ENCODE measurements around the gene FUCA2.
A peak's percentile ranks its signal among the peaks of the same experiment; 100 is the strongest.

FUCA2 gene, protein sequence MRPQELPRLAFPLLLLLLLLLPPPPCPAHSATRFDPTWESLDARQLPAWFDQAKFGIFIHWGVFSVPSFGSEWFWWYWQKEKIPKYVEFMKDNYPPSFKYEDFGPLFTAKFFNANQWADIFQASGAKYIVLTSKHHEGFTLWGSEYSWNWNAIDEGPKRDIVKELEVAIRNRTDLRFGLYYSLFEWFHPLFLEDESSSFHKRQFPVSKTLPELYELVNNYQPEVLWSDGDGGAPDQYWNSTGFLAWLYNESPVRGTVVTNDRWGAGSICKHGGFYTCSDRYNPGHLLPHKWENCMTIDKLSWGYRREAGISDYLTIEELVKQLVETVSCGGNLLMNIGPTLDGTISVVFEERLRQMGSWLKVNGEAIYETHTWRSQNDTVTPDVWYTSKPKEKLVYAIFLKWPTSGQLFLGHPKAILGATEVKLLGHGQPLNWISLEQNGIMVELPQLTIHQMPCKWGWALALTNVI

DNA sequence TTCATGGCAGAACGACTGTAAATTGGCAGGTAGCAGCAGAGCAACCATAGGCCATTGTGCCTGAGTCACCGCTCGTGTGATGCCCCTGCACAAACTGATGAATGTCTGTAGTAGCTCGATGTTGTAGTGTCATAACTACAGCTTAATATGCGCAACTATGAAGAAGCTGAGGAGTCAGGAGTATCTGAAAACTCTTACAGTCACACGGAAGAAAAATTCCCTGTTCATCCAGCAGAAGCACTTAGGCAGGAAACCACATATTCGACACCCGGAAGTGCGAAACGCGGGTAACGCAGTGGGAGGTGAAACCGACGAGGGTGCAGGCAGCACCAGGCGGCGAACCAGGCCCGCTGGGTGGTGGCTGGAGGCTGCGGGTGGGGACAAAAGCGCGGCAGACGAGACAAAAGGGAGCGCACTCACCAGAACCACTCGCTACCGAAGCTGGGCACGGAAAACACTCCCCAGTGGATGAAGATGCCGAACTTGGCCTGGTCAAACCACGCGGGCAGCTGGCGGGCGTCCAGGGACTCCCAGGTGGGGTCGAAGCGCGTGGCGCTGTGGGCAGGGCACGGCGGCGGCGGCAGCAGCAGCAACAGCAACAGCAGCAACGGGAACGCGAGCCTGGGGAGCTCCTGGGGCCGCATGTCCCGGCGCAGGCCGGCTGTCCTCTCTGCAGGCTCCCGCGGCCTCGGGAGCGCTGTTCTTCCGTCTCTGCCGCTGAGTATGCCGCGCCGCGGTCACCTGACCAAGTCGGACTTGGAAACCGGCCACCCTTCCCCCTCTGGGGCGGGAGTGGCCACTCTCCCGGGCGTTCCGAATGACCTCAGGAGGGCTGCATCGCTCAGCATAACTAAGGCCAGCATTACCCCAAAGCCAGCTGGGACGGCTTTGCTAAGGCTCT lies at the start of gene FUCA2:
Gene FUCA2 (minus strand): TSS at position 730 of the 901 bp plus-strand sequence. CDS start 86 bp downstream, at position 644.
- DNase-seq = peak; percentile 89

DNA sequence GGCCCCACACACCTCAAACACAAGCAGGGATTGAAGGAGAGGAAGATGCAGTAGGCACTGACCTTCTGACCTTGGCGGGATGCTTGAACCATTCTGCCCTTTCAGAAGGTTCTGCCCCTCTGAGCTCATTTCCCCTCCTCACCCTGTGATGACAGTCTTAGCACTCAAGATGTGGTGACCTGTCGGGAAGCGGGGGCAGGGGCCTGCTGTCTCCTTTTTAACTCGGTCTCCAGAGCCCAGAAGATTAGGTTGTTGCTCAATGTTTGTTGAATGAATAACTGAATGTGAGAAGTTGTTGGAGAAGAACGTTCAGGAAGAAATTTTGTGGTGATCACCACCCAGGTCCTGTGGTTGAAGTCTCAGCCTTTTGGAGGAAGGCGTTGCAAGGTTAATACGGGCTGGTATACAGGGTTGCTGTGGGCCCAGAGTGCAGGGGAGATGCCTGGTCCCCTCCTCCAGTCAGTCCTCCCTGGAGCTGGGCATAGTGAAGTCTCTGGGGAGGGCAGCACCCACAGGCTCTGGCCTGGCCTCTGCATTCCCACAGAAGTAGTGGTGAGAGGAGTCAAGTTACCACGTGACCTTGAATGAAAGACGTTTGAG lies 49.7 kb upstream of the FUCA2 start:
- DNase-seq = no peak

DNA sequence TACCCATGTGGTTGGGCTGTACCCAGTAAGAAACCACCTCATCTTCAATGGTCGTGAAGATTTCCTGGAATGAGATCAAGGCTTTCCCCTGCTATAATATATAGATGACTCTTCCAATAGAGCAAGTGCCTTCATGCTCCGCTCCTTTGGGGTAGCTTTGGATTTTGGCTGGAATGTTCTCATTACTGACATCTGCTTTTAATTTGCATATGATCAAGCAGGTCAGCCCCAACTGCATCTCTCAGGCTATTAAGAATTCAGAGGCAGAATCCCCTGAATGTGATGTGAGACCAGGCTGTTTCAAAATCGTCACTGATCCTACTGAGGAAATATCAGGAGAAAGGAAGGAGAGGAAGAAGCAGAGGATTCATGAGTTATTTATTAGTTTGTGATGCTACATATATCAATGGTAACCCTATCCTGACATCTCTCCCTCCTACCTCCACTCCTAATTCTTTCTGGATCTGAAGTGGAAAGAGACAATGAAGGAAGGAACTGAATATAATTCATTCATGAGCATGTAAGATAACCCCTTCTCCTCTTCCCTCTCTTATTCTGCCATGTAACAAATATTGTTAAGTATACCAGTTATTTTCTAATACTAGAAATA lies 47.6 kb upstream of the FUCA2 start:
- DNase-seq = no peak

DNA sequence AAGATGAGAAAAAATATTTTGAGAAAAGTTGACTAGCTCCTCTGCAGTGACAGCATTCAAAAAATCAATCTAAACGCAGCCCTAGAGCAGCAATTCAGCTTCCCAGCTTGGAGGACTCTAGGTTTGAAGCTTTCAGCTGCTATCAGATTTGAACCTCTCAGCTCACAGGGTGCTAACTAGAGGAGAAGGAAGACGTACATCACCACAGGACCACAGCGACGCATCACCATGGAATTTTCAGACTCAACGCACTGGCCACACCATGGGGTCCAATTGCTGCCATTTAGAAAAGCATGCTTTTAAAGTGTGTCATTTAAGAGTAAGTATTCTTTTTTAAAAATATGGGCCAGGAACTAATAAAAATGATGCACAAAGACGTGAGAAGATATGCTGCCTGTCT lies 45.0 kb upstream of the FUCA2 start:
- DNase-seq = no peak

DNA sequence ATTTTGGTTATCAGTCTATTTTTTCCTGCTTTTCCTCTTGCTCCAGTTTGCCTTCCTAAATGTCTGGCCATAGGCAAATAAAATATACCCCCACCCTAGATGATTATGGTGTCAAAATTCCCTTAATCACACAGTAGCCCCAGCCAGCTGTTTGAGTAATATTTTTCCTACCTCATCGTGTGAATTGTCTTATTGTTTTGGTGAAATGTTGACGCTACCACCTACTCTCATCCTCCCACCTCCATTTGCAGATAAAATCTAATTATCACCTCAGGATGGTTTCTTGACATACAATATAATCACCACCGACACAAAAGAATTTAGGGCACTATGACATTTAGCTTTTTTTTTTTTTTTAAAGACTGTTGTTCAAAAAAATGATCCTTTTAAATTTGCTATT lies 44.1 kb upstream of the FUCA2 start:
- DNase-seq = no peak

DNA sequence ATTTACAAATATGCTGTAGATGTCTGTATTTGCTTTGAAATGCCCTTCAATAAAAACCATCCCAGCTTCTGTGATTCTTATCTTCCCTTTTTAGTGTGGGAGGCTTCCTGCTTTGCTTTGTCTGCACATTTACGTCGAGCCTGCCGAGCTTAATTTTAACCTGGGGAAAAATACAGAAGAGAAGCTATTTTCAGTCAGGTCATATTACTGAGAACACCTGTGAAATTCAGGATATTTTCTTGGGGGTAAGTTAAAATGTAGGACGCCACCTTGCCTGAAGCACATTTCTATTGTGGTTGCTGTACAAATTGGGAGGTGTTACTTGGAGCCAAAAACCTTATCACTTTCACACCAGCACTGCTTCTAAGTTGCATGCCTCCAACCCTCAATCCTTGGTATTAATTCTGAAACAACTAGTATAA lies 43.6 kb upstream of the FUCA2 start:
- DNase-seq = no peak

DNA sequence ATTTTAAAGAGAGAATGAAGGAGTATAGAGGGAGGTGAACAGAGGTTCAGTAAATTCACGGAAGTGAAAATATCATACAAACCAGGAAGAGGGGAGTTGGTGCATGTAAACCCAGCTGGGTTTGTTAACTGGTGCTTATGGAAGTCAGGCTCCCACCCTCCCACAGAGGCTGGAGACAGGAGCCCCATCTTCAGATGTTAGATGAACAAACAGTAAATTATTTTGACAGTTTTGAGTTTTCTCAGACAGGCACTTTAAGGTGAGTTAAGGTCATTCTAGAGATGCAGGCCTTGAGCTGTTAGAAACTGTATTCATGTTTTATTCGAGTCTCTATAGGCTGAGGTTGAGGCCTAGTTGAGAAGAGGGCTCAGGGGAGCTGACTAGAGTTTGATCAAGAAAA lies 41.8 kb upstream of the FUCA2 start:
- no peak for DNase-seq

DNA sequence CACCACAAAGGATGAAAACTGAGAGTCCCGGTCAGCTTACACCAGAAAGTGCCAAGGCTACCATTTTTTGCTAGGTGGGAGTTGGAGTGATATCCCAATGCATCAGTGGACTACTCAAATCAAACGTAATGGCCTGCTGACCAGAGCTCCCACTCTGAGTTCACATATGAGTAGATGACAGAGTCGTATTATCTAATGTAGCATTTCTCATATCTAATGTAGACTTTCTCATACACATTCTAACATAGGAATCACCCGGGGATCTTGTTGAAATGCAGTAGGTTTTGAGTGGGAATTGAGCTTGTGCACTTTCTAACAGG lies 38.4 kb upstream of the FUCA2 start:
- DNase-seq = no peak

DNA sequence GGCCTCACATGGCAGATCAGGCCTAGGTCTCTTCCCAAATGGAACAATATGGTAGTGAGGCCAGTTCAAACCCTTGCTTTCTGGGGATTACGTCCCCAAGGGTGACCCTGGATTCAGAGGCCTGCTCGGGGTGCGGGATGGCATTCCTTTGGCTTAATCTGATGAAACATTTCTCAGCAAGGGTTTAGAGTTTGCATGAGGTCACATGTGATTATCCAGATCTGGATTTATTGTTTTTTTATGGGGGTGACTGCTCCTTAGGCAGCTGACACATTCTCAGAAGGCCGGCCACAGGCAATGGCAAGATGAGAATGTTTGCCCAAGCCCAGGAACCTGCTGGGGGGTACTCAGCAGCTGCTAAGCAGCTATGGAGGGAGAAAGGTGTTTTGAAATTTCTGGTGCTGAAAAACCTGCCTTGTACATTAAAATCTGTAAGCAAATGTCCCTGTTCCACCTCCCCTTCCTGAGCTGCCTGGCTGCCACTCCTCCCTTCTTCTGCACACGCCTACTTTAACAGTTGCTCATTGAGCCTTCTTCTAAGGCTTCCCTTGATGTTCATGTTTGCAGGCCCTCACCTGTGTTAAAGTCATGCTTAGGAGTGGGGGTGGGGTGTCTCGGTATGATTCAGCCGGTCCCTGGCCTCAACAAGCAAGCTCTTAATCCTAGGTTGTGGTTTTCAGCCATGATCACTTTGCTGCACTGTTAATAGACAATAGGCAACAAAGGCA lies 37.9 kb upstream of the FUCA2 start:
- no peak for DNase-seq

DNA sequence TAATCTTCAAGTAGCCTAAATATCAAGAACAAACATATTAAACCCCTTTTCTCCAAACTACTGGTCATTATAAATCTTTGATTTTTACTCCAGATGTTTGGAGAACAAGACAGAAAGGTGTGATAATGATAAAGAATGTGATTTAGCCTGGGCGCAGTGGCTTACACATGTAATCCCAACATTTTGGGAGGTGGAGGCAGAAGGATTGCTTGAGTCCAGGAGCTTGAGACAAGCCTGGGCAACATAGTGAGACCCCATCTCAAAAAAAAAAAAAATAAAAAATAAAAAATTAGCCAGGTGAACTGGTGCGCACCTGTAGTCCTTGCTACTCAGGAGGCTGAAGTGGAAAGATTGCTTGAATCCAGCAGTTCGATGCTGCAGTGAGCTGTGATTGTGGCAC lies 35.1 kb upstream of the FUCA2 start:
- DNase-seq = no peak

DNA sequence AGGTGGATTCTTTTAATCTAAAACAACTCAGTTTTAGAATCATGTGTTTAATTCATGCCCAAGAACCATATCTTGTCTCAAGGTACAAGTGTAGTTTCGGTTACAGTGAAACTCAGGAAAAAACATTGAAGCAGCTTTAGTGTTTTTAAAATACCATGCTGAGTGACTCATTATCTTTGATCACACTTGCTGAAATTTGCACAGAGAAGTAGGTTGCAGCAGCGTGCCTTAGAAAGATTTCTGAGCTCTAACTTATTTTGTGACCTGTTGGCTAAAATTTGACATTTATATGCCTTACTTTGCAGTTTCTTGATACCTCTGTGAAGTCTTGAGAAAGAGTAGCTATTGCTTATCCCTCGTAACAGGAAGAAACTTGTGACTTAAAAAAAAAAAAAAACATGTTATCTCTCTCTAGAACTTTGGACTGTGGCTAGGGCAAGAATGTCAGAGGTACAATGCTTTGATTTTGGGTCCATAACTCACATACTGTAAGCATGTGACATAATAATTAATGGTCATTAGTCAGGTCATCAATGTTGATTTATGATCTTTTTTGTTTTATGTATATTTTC lies 34.5 kb upstream of the FUCA2 start:
- DNase-seq = no peak

DNA sequence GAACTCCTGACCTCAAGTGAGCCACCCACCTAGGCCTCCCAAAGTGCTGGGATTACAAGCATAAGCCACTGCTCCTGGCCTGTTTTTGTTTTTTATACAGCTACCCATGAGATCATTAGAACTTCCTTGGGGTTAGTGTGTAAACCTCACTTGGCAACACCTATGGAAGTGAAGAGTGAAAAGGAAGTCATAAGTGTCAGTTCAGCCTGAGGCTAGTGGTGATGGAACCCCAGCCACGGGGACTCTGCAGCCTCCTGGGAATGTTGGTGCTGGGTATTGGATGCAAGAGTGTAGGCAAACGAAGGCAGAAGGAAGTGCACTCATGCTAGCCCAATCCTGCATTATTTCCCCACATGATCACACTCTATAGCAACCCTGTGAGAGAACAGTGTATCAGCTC lies 33.6 kb upstream of the FUCA2 start:
- DNase-seq = no peak

DNA sequence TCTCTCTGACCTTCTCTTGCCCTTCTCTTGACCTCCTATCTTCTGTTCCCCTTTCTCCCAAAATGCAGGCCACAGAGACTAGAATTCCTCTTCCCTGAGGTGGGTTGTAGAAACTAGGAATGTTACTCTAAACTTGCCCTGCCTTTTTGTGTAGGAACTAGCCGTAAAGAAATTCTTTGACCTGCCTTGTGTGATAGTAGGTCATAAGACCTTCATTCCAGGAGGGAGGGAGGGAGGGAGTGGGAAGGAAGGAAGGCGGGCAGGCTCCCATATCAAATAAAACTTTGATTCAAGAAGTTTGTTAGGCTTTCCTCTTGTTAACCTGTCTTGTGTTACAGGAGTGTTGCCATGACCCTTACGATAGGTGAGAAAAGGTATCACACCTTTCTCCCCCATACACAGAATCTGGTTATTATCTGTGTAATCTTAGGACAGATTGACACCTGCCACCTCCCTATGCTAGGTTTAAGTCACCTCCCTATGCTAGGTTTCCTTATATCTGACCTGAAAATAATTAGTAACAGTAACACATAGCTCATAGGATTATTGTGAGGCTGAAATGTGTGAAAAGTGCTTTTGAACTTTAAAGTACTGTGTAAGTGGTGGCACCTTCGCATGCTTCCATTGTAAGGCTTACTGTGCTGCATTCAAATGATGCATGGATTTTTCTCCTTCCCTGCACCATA lies 32.6 kb upstream of the FUCA2 start:
- DNase-seq = no peak

DNA sequence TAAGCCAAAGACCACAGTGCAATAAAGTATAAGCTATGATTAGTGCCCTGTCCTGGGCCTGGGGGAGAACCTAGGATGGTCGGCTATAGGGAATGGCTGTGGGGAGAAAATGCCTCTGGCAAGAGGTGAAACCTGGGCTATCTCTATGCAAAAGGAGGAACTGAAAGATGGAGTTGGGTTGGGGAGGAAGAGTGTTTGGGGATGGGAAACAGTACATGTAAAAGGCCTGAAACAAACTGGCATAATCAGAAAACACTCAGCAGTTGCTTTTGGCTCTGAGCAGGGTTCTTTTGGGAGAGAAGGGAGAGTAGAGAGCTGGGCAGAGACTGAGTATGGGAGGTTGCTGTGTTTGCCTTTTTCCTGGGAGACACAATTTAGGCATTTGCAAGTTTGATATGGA lies 31.9 kb upstream of the FUCA2 start:
- DNase-seq = peak; percentile 34

DNA sequence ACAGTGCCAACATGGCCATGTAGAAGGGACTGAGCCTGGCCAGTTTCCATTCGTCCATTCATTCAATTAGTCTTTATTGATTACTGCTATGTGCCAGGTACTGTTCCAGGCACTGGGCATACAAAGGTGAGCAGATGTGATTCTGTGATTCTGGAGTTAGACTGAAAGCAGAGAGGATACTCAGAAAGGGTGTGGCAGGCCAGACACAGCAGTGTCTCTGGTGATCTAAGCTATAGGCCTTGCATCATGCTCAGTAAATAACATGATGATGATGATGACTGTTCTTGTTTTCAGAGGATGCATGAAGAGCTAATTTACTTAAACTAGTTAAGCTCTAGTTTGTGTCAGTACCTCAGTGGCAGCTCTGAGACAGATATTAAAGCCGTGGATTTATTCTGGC lies 31.4 kb upstream of the FUCA2 start:
- peak; percentile 75 for DNase-seq

DNA sequence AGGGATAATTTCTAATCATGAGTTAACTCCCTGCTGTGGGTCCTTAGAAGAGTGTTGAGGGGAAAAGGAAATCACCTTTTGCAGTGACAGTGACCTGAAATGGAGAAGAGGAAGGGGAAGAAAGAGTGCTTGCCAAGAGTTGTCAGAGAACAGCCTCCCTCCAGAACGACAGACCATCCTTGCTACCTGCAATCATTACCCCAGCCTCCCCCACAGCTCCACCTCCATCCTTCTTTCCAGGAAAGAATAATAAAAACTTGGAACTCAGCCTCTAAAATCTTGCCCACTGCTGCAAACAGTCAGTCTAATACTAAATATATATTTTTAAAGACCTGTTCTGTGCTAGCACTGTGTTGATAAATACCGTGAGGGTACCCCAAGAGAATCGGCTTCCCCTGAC lies 28.7 kb upstream of the FUCA2 start:
- no peak for DNase-seq

DNA sequence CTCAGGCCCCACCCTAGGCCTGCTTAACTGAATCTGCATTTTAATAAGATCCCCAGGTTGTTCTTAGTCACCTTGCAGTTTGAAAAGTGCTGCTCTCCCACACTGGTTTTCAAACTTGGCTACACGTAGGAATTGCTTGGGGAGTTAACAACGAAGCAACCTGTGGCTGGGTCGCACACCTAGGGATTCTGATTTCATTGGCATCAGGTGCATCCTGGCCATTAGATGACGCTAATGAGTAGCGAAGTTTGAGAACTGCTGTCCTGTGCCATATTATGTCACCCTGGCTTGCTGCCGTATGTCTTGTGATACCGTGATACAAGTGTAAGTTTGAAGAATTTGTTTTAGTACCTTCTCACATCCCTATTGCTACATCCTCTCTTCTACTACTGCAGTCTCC lies 28.2 kb upstream of the FUCA2 start:
- DNase-seq = no peak

DNA sequence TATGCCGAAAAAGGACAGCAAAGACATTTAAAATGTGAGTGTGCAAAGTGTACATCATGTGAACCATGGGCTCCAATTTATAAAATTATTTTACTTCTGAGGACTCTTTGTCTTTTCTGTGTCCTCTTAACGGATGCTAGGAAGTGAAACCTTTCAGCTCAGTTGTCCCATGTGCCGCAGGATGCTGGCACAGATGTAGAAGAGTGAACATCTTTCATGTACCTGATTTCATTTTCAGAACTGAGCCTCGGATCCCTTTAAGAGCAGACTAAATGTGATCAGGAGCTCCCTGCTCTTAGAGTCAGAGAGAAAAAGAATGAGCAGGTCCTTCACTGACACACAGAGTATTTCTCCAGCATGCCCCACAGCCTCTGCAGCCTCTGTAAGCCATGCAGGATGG lies 27.6 kb upstream of the FUCA2 start:
- no peak for DNase-seq

DNA sequence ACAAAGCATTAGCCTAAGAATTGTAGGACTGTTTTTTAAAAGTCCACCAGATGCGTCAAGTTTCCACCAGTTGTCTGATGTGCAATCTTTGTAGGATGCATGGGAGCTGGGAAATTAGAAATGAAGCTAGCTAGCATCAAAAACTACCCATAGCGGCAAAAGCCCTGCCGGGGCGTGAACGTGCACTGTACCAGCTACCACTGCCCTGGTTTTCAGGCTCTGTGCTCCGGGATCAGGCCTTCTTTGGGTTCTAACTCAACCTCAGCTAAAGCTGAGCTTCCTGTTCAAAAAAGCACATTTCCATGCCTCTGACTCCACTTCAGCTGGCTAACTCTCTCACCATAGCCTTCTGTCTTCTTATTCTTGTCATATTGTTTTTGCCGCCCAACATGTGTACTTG lies 26.9 kb upstream of the FUCA2 start:
- DNase-seq = no peak

DNA sequence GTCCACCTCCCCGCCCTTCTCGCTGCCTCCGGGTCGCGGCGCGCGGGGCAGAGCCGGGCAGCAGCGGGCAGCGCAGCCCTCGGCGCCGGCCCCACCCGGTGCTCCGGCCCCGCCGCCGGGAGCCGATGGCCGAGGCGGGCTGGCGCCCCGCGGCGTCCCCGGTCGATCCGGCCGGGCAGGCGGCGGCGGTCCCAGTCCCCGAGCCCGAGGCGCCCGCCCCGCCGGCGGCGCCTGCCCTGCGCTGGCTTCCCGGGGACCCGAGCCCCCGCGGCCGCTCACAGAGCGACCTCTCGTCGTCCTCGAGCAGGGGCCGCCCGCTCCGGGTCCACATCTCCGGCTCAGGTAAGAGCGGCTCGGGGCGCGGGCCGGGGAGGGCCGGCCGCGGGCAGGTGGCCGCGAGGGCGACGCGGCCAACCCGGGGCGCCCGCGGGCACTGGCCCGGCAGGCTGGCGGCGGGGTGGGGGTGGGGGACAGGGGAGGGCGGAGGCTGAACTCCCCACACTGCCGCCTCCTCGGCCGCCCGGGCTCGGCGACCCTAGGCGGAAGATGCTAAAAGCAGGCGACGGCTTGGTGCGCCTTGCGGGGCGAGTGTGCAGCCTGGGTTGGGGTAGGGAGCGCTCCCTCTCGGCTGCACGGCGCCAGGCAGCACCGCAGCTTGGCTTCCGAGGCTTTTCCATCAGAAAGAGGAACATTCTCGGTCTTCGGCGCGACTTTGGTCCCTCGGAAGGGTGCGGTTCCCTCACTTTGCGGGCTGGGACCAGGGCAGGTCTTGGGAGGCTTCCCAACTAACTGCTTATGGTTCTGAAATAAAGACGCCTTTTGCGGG lies 25.6 kb upstream of the FUCA2 start:
- peak; percentile 78 for DNase-seq

DNA sequence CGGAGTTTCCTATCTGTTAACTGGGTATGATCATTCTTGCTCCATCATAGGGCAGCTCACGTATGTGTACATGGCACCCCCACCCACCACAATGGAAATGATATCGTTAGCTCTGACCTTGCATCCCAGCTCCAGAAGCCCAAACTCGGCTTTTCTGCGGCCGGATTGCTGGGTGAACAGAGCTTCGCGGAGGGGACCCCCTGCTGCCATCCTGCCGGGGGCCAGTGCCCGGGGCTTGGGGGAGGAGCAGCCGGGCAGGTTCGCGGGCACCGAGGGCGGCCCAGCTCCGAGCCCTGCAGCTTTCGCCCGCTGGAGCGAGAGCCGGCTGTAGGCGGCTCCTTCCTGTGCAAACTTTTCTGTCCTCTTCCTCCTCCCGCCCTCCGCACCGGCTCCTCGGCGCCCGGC lies 24.9 kb upstream of the FUCA2 start:
- peak; percentile 59 for DNase-seq

All from inflammatory macrophage treated with lipopolysaccharide for 4 hours (primary cell).